Measurements from ENCODE around the gene NLE1. TPM values are rescaled to one million over a fixed set of nuclear protein-coding genes. Genes with fewer than 3 reads are reported as not detected.

NLE1 gene
- total RNA-seq, 1 experiment from 2014 or later = 36.2 TPM

DNA sequence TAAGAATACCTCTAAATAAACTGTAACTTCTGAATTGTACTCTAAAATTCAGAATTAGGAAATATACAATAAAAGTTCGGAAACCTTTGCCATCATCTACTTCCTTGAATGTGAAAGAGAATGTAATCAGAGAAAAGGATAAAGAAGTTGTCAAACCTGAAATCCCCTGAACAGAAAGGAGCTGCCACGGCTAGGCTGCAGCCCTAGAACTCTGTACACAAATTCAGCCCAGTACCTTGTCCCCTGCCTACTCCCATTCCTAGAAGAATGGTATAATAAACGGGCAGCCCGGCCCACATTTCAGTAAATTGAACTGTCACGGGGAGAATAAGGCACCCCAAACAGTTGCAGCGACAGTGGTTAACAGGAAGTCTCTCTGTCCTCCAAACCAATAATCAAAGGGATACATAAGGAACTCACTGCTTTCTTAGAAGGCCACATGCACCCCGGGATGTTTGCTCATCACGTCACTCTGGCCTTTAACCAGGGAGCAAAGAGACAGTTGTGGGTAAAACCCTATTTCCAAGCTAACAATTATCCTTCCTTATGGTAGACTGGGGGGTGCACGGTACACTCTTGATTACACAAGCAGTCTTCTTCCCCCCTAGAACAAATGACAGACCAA, 54.3 kb downstream of the NLE1 start:
- no TSS peak for BruUV-seq (replicated peaks)
- Mint-ChIP-seq H3K4me1 (ENCODE audit: insufficient read depth, unreplicated experiment) (peaks cover 11% of the 10 kb centered on the region), H3K9me3 (ENCODE audit: unreplicated experiment) (no peaks in the 10 kb centered on the region), H3K4me3 (ENCODE audit: unreplicated experiment) (peak overlapping the region; percentile 80), H3K27ac (ENCODE audit: low read depth, unreplicated experiment) (peak overlapping the region; percentile 84), H3K27me3 (ENCODE audit: insufficient read depth, unreplicated experiment) (no peaks in the 10 kb centered on the region), H3K36me3 (ENCODE audit: insufficient read depth, unreplicated experiment) (no peaks in the 10 kb centered on the region)
- CTCF ChIA-PET = interaction anchor here (0.6 to 1.4 kb wide), 8 partner anchors 10 to 450 kb away, joined by 3 to 5 read pairs (median 4); no protein-coding TSS in a partner anchor
- POLR2A ChIA-PET = interaction anchor here (0.5 to 9.8 kb wide), 16 partner anchors 8 to 1577 kb away, joined by 3 to 119 read pairs (median 4); partner anchors contain the start of genes CCT6B, LIG3, RAD51D and RFFL
- DNase-seq (ENCODE audit: unreplicated experiment) = peak; percentile 35
- TF ChIP-seq, protein P1, sequence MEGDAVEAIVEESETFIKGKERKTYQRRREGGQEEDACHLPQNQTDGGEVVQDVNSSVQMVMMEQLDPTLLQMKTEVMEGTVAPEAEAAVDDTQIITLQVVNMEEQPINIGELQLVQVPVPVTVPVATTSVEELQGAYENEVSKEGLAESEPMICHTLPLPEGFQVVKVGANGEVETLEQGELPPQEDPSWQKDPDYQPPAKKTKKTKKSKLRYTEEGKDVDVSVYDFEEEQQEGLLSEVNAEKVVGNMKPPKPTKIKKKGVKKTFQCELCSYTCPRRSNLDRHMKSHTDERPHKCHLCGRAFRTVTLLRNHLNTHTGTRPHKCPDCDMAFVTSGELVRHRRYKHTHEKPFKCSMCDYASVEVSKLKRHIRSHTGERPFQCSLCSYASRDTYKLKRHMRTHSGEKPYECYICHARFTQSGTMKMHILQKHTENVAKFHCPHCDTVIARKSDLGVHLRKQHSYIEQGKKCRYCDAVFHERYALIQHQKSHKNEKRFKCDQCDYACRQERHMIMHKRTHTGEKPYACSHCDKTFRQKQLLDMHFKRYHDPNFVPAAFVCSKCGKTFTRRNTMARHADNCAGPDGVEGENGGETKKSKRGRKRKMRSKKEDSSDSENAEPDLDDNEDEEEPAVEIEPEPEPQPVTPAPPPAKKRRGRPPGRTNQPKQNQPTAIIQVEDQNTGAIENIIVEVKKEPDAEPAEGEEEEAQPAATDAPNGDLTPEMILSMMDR (IDR thresholded peaks at IDR 0.05; ENCODE audit: unreplicated experiment) = no peak
- intact Hi-C loops (cut with micrococcal nuclease) = loop anchor here (5.0 kb wide), 2 partner anchors 66 to 106 kb away; partner anchors contain the start of gene LIG3

DNA sequence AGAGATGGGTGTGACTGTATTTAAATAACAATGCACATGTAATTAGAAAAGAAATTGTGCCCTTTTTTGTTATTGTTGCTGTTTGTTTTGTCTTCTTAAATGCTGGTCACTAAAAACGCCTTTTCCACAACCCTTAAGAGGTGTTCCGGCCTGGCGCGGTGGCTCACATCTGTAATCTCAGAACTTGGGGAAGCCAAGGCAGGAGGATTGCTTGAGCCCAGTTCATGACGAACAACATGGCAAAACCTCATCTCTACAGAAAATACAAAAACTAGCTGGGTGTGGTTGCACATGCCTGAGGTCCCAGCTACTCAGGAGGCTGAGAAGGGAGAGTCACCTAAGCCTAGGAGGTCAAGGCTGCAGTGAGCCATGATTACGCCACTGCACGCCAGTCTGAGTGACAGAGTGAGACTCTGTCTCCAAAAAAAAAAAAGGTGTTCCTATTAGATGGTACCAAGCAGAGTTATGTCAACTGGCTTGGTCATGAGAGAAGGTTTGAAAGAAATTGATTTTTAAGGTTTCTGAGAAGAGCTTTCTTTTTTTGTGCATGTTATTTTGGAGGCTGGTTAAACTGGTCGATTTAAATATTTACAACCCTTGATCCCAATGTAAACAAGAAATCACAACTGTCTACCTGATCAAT, 55.1 kb downstream of the NLE1 start:
- H3K4me1 Mint-ChIP-seq (ENCODE audit: insufficient read depth, unreplicated experiment) = peaks cover 15% of the 10 kb centered on the region
- H3K36me3 Mint-ChIP-seq (ENCODE audit: insufficient read depth, unreplicated experiment) = no peaks in the 10 kb centered on the region
- H3K27ac Mint-ChIP-seq (ENCODE audit: low read depth, unreplicated experiment) = peak overlapping the region; percentile 84
- H3K4me3 Mint-ChIP-seq (ENCODE audit: unreplicated experiment) = peak overlapping the region; percentile 80
- ChIA-PET POLR2A (interaction anchor here (0.6 to 9.8 kb wide), 15 partner anchors 9 to 1336 kb away, joined by 3 to 119 read pairs (median 3); partner anchors contain the start of genes CCT6B, LIG3, RAD51D and RFFL), CTCF (interaction anchor here (0.6 to 2.5 kb wide), 7 partner anchors 23 to 123 kb away, joined by 3 to 8 read pairs (median 5); partner anchors contain the start of gene RAD51D)
- no peaks in the 10 kb centered on the region for H3K9me3 Mint-ChIP-seq (ENCODE audit: unreplicated experiment)
- DNase-seq (ENCODE audit: unreplicated experiment) = peak; percentile 43
- TF ChIP-seq, protein P1 (IDR thresholded peaks at IDR 0.05; ENCODE audit: unreplicated experiment) = no peak
- intact Hi-C loops (cut with micrococcal nuclease) = loop anchor here (5.0 kb wide), 2 partner anchors 65 to 105 kb away; partner anchors contain the start of gene LIG3
- BruUV-seq (replicated peaks) = no TSS peak
- H3K27me3 Mint-ChIP-seq (ENCODE audit: insufficient read depth, unreplicated experiment) = no peaks in the 10 kb centered on the region

DNA sequence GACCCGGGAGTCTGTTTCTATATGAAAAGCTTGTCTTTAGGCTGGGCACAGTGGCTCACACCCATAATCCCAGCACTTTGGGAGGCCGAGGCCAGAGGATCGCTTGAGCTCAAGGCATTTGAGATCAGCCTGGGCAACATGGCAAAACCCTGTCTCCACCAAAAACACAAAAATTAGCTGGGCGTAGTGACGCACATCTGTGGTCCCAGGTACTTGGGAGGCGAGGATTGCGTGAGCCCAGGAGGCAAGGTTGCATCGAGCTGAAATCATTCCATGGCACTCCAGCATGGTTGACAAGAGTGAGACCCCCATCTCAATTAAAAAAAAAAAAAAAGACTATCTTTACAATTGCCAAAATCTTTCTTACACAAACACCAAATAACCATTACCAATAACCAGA, 55.9 kb downstream of the NLE1 start:
- Mint-ChIP-seq H3K36me3 (ENCODE audit: insufficient read depth, unreplicated experiment) (no peaks in the 10 kb centered on the region), H3K4me3 (ENCODE audit: unreplicated experiment) (no peak overlapping the region), H3K4me1 (ENCODE audit: insufficient read depth, unreplicated experiment) (peaks cover 18% of the 10 kb centered on the region), H3K27me3 (ENCODE audit: insufficient read depth, unreplicated experiment) (no peaks in the 10 kb centered on the region), H3K27ac (ENCODE audit: low read depth, unreplicated experiment) (no peak overlapping the region), H3K9me3 (ENCODE audit: unreplicated experiment) (no peaks in the 10 kb centered on the region)
- POLR2A ChIA-PET = interaction anchor here (0.7 to 9.8 kb wide), 7 partner anchors 11 to 1420 kb away, joined by 3 to 119 read pairs (median 3); partner anchors contain the start of genes CCT6B, LIG3, RFFL and ZNF830
- BruUV-seq (replicated peaks) = no TSS peak
- DNase-seq (ENCODE audit: unreplicated experiment) = no peak
- intact Hi-C loops (cut with micrococcal nuclease) = loop anchor here (5.0 kb wide), 2 partner anchors 64 to 104 kb away; partner anchors contain the start of gene LIG3
- CTCF ChIA-PET = interaction anchor here (0.8 to 2.5 kb wide), 5 partner anchors 9 to 88 kb away, joined by 3 to 8 read pairs (median 4); partner anchors contain the start of gene RAD51D
- TF ChIP-seq, protein P1 (IDR thresholded peaks at IDR 0.05; ENCODE audit: unreplicated experiment) = no peak

DNA sequence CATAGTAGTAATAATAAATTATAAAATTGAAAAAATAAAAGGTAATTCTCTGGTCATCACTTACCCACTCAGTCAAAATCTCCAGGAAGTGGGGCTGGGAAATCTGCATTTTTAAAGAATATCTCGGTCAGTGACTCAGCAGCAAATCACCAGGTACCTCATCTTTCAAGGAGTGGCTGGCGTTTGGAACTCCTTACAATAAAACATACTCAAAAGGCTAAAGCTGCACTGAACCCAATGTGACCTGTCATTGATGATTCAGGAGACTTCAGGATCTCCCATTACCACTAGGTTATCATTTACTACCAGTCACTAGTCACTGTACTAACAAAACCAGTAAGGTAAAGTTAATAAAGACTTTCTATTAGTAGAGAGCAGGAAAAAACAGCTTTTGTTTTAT, 57.1 kb downstream of the NLE1 start:
- DNase-seq (ENCODE audit: unreplicated experiment) = peak; percentile 68
- H3K4me1 Mint-ChIP-seq (ENCODE audit: insufficient read depth, unreplicated experiment) = peaks cover 21% of the 10 kb centered on the region
- POLR2A ChIA-PET = interaction anchor here (1.1 to 9.8 kb wide), 4 partner anchors 10 to 123 kb away, joined by 3 to 119 read pairs (median 22); partner anchors contain the start of genes CCT6B, LIG3, RFFL and ZNF830

More for the DNA sequence above, 57.1 kb downstream of the NLE1 start:
- Mint-ChIP-seq H3K27me3 (ENCODE audit: insufficient read depth, unreplicated experiment) (no peaks in the 10 kb centered on the region), H3K27ac (ENCODE audit: low read depth, unreplicated experiment) (peak overlapping the region; percentile 67), H3K9me3 (ENCODE audit: unreplicated experiment) (no peaks in the 10 kb centered on the region), H3K36me3 (ENCODE audit: insufficient read depth, unreplicated experiment) (no peaks in the 10 kb centered on the region), H3K4me3 (ENCODE audit: unreplicated experiment) (no peak overlapping the region)
- no TSS peak for BruUV-seq (replicated peaks)
- CTCF ChIA-PET = interaction anchor here (0.7 to 2.5 kb wide), 3 partner anchors 19 to 87 kb away, joined by 3 to 8 read pairs (median 3); no protein-coding TSS in a partner anchor
- intact Hi-C loops (cut with micrococcal nuclease) = loop anchor here (5.0 kb wide), 2 partner anchors 63 to 103 kb away; partner anchors contain the start of gene LIG3
- TF ChIP-seq, protein P1 (IDR thresholded peaks at IDR 0.05; ENCODE audit: unreplicated experiment) = no peak

Data from MCF 10A (cell line).